ENCODE measurements around the gene TNFRSF1B. TPM values are rescaled to one million over a fixed set of nuclear protein-coding genes. Genes with fewer than 3 reads are reported as not detected.

Gene TNFRSF1B
- total and polyA plus RNA-seq, 2 experiments from 2014 or later, result 0.91 to 4.1 TPM

GRCh38 chr1:12182410-12182984 is 15.7 kb downstream of the TNFRSF1B start:
- Histone ChIP-seq H3K4me1 (ENCODE audit: insufficient read depth) (peaks cover 14% of the 10 kb centered on the region), H3K27ac (ENCODE audit: low read depth) (no peak overlapping the region), H3K79me2 (replicated peaks; ENCODE audit: insufficient read depth) (no peaks in the 10 kb centered on the region), H4K20me1 (replicated peaks; ENCODE audit: insufficient read depth) (no peaks in the 10 kb centered on the region), H3K36me3 (ENCODE audit: insufficient read depth) (no peaks in the 10 kb centered on the region), H3K27me3 (ENCODE audit: insufficient read depth) (no peaks in the 10 kb centered on the region), H3K4me2 (no peak overlapping the region), H2AFZ (no peak overlapping the region), H3K9me2 (ENCODE audit: insufficient read depth) (no peaks in the 10 kb centered on the region), H3K4me3 (no peak overlapping the region), H3F3A (replicated peaks; ENCODE audit: low read depth) (no peaks in the 10 kb centered on the region)
- DNase-seq (ENCODE audit: low spot score), result no peak
- ATAC-seq, result no peak
- Mint-ChIP-seq H3K36me3 (ENCODE audit: low read depth) (peaks cover 11% of the 10 kb centered on the region), H3K9me3 (peaks cover 15% of the 10 kb centered on the region), H3K27me3 (ENCODE audit: insufficient read depth, low read depth, poor library complexity) (peaks cover 15% of the 10 kb centered on the region), H3K4me3 (no peak overlapping the region), H3K27ac (no peak overlapping the region), H3K4me1 (peaks cover 19% of the 10 kb centered on the region)
- TF ChIP-seq EZH2phosphoT487 (IDR thresholded peaks at IDR 0.05; ENCODE audit: unreplicated experiment) (no peak), ZNF331 (CRISPR knock-in tag; IDR thresholded peaks at IDR 0.05; ENCODE audit: low read depth) (no peak), CREB1 (CRISPR knock-in tag; IDR thresholded peaks at IDR 0.05; ENCODE audit: low read depth) (no peak), JUNB (IDR thresholded peaks at IDR 0.05; ENCODE audit: unreplicated experiment) (no peak), NANOG (IDR thresholded peaks at IDR 0.05; ENCODE audit: borderline replicate concordance) (no peak)
- TF ChIP-seq, protein P1, sequence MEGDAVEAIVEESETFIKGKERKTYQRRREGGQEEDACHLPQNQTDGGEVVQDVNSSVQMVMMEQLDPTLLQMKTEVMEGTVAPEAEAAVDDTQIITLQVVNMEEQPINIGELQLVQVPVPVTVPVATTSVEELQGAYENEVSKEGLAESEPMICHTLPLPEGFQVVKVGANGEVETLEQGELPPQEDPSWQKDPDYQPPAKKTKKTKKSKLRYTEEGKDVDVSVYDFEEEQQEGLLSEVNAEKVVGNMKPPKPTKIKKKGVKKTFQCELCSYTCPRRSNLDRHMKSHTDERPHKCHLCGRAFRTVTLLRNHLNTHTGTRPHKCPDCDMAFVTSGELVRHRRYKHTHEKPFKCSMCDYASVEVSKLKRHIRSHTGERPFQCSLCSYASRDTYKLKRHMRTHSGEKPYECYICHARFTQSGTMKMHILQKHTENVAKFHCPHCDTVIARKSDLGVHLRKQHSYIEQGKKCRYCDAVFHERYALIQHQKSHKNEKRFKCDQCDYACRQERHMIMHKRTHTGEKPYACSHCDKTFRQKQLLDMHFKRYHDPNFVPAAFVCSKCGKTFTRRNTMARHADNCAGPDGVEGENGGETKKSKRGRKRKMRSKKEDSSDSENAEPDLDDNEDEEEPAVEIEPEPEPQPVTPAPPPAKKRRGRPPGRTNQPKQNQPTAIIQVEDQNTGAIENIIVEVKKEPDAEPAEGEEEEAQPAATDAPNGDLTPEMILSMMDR (conservative IDR thresholded peaks at IDR 0.05; ENCODE audit: low read depth in 2 of 2), result no peak
- TF ChIP-seq, protein P2, sequence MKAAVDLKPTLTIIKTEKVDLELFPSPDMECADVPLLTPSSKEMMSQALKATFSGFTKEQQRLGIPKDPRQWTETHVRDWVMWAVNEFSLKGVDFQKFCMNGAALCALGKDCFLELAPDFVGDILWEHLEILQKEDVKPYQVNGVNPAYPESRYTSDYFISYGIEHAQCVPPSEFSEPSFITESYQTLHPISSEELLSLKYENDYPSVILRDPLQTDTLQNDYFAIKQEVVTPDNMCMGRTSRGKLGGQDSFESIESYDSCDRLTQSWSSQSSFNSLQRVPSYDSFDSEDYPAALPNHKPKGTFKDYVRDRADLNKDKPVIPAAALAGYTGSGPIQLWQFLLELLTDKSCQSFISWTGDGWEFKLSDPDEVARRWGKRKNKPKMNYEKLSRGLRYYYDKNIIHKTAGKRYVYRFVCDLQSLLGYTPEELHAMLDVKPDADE (IDR thresholded peaks at IDR 0.05), result no peak

DNA sequence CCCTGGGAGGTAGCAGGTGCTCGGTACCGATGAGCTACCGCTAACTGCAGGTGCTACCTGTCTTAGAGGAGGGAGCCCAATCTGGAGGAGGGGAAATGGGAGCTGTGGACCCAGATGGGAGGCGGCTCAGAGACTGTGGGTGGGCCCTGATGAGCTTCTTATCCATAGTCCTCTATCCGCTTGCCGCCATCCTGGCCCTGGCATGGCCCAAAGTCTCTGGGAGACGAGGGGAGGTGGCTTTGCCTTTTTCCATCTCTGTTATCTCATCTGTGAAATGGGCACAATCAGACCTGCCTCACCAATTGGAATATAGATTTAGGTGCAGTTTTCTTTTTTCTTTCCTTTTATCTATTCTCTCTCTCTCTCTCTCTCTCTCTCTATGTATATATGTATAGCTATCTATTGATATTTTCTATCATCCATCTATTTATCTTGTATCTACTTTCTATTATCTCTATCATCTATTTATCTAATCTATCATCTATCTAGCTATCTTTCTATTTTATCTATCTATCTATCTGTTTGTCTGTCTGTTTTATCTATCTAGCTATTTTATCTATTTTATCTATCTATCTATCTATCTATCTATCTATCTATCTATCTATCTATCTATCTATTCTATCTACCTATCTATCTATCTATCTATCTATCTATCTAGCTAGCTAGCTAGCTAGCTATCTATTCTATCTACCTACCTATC is 16.5 kb downstream of the TNFRSF1B start:
- H3K36me3 Mint-ChIP-seq (ENCODE audit: low read depth), result peaks cover 11% of the 10 kb centered on the region
- H3K27ac Mint-ChIP-seq, result no peak overlapping the region
- H3K4me1 ChIP-seq (ENCODE audit: insufficient read depth), result peaks cover 7% of the 10 kb centered on the region; the same call in 1 of the 2 replicates
- DNase-seq (ENCODE audit: low spot score) (peak; percentile 30), ATAC-seq (no peak)
- no peak overlapping the region for H3K4me3 Mint-ChIP-seq
- no peak overlapping the region for H3K4me3 ChIP-seq
- H3K9me3 Mint-ChIP-seq, result peaks cover 15% of the 10 kb centered on the region
- no peaks in the 10 kb centered on the region for H4K20me1 ChIP-seq (replicated peaks; ENCODE audit: insufficient read depth)
- no peaks in the 10 kb centered on the region for H3K27me3 ChIP-seq (ENCODE audit: insufficient read depth)
- H3K27me3 Mint-ChIP-seq (ENCODE audit: insufficient read depth, low read depth, poor library complexity), result peaks cover 14% of the 10 kb centered on the region
- no peaks in the 10 kb centered on the region for H3K79me2 ChIP-seq (replicated peaks; ENCODE audit: insufficient read depth)
- no peaks in the 10 kb centered on the region for H3K36me3 ChIP-seq (ENCODE audit: insufficient read depth)
- no peaks in the 10 kb centered on the region for H3F3A ChIP-seq (replicated peaks; ENCODE audit: low read depth)
- peaks cover 16% of the 10 kb centered on the region for H3K4me1 Mint-ChIP-seq
- no peaks in the 10 kb centered on the region for H3K9me2 ChIP-seq (ENCODE audit: insufficient read depth)
- H3K27ac ChIP-seq (ENCODE audit: low read depth), result no peak overlapping the region
- H3K4me2 ChIP-seq, result no peak overlapping the region
- H2AFZ ChIP-seq, result no peak overlapping the region
- no peak for TF ChIP-seq JUNB (IDR thresholded peaks at IDR 0.05; ENCODE audit: unreplicated experiment)
- TF ChIP-seq EZH2 (IDR thresholded peaks at IDR 0.05; ENCODE audit: low read depth, unreplicated experiment), result no peak
- TF ChIP-seq STAT1 (IDR thresholded peaks at IDR 0.05; ENCODE audit: unreplicated experiment), result no peak
- TF ChIP-seq POLR2AphosphoS5 (IDR thresholded peaks at IDR 0.05; ENCODE audit: low read depth), result no peak
- no peak for TF ChIP-seq ZNF331 (CRISPR knock-in tag; IDR thresholded peaks at IDR 0.05; ENCODE audit: low read depth)
- TF ChIP-seq, protein P1 (conservative IDR thresholded peaks at IDR 0.05; ENCODE audit: low read depth in 2 of 2), result no peak
- no peak for TF ChIP-seq CREB1 (CRISPR knock-in tag; IDR thresholded peaks at IDR 0.05; ENCODE audit: low read depth)
- TF ChIP-seq, protein P3, sequence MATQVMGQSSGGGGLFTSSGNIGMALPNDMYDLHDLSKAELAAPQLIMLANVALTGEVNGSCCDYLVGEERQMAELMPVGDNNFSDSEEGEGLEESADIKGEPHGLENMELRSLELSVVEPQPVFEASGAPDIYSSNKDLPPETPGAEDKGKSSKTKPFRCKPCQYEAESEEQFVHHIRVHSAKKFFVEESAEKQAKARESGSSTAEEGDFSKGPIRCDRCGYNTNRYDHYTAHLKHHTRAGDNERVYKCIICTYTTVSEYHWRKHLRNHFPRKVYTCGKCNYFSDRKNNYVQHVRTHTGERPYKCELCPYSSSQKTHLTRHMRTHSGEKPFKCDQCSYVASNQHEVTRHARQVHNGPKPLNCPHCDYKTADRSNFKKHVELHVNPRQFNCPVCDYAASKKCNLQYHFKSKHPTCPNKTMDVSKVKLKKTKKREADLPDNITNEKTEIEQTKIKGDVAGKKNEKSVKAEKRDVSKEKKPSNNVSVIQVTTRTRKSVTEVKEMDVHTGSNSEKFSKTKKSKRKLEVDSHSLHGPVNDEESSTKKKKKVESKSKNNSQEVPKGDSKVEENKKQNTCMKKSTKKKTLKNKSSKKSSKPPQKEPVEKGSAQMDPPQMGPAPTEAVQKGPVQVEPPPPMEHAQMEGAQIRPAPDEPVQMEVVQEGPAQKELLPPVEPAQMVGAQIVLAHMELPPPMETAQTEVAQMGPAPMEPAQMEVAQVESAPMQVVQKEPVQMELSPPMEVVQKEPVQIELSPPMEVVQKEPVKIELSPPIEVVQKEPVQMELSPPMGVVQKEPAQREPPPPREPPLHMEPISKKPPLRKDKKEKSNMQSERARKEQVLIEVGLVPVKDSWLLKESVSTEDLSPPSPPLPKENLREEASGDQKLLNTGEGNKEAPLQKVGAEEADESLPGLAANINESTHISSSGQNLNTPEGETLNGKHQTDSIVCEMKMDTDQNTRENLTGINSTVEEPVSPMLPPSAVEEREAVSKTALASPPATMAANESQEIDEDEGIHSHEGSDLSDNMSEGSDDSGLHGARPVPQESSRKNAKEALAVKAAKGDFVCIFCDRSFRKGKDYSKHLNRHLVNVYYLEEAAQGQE (IDR thresholded peaks at IDR 0.05; ENCODE audit: unreplicated experiment), result no peak

Data from GM23338 (cell line).